Right hindlimb (tissue), 1 donor: Measurements from ENCODE around the gene INPP4B.
"Not testable (repeated sequence)": the region's sequence is repeated elsewhere in the genome, so short reads cannot be mapped to it uniquely, and the experiment has no call there.

ENCODE experiments used
- DNase-seq: peaks from one replicate; pipeline ENCODE4 v3.0.0-alpha.2; 2018

Gene INPP4B

DNA sequence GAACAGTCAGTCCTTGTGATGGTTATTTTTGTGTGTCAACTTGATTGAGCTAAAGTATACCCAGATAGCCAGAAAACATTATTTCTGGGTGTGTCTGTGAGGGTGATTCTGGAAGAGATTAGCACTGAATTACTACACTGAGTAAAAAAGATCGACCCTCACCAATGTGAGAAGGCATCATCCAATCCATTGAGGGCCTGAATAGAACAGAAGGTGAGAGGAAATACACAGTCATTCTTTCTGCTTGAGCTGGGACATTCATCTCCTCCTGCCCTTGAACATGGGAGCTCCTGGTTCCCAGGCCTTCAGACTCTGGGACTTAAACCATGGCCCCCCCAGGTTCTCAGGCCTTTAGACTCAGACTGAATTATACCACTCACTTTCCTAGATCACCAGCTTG is 22.3 kb downstream of the INPP4B start:
- no peak for DNase-seq

DNA sequence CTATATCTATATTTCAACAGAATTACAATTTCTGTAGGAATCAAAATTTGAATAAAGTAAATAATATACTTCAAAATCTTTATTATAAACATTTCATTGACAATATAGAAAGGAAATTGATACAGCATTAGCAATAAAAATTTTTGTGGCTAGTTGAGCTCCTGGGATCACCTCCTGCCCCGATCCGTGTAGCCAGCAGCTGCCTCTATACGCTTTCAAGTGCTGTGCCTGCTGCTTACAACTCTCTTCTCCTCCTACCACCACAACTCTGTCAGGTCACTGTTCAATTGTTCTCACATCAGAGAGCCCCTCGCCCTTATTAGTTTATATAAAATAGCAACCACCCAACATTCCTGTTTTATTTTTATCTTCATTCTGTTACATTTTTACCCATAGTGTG is 27.6 kb downstream of the INPP4B start:
- DNase-seq, result no peak

DNA sequence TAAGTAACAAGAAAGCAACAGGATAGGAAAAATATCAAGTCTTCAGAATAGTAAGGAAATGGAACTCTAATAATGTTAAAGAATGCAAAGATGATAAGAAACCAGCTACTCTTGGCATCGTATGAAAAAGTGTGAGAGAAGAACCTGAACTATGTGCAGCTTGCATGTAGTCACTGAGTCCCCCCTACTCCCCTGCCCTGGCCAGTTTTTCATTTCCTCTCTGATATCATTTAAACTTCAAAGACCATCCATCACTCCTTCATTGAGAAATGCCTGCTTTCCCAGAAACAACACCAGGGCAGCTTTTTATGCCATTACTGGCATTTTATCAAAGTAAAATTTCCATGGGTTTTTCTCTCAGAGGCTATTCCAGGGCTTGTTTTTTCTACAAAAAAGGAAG is 28.1 kb downstream of the INPP4B start:
- DNase-seq, result no peak

DNA sequence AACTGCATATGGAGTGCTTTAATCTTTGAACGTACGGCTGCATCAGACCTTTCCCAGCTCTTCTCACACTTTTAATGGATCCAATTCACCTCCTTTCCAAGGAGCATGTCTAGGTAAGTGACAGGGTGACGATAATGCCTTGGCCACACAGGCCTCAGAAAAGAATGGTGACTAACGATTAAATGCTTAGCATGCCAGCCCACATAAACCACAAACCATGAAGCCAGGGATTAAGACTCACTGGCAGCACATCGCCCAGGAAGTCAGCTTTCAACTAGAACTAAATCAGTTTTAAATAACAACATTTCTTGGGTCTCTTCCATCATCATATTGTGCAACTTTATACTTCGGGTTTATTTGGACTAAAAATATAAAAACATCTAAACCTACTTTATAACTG is 28.7 kb downstream of the INPP4B start:
- peak; percentile 39 for DNase-seq

DNA sequence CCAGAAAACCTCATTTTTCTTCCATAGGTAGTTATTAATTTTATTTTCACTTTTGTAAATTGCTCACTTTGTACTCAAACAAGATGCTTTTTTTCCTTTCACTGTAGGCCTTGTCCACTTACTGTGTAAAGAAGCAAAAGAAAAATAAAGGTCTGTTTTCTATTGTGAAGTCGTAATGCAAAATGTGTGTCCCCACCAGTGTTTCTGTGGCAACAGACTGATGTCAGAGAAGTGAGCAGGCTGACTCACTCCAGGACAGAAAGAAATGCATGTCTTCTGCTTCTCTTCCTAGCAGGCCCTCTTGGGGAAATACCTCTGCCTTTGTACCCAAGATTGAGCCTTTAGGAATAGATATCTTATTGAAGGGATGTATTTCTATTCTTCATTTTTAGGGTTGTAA is 30.3 kb downstream of the INPP4B start:
- DNase-seq, result no peak

DNA sequence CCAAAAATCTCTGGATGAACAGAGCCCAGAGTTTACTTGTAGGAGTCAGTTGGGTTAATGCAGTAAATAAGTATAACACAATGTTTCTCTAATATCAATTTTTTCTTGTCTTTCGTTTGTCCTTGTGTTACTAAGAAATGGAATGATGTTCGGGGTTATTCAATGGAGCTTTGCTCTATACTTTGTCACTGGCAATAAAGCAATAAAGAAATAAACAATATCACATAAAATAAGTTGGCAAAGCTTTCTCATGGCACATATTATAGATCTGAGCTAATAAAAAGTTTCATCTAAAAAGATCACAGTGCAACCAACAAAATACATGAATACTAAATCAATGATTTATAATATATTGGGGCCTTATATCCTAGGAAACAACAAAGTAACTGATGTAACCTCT is 32.7 kb downstream of the INPP4B start:
- DNase-seq, result no peak

DNA sequence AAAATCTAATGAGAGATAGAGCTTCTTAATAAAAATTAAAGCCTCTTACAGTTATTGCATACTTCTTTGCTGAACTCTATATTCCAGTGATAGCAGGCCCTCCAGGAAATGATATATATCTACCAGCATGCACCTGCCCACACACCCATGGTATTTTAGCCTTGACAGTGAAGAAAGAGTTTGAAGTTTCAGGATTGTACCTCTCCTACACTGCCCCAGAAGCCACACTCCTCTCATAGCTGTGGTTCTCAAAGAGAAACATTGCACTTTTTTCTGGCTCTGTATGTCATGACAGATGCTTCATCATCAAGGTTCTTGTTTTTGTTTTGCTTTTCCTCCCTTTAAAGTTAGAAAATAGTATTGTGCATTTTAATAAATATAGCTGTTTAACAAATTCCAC is 34.0 kb downstream of the INPP4B start:
- no peak for DNase-seq

DNA sequence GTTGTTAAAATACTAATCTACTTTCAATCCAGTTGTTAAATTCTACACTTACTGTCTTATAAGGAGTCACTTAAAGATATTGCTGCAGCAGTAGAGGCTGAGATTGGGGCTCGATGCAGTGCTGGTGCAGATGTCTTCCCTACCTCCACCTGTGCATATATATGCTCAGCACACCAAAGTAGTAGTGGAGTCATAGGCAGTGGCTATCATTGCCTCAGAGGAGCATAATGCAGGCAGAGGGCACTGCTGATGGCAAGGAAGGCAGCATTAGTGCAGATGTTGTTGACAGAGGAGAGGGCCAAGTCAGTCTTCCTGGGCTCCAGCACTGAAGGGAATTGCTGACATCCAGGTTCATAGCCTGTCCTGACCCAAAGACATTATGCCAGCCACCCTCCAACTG is 35.1 kb downstream of the INPP4B start:
- DNase-seq, result no peak

DNA sequence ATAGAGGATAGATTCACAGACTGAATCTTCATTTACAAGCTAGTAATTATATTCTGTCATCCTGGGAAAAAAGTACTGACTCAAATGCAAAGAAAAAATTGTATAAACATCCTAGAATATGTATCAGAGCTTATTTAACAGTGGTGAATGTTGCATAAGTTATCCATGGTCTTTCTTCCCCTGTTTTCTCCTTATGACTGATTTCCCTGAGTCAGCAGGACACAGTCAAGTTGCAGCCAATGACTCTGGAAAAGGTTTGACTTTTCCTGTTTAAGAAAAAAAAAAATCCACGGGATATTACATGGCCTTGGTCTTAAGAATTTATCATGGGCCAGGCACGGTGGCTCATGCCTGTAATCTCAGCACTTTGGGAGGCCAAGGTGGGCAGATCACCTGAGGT is 36.5 kb downstream of the INPP4B start:
- DNase-seq, result no peak

DNA sequence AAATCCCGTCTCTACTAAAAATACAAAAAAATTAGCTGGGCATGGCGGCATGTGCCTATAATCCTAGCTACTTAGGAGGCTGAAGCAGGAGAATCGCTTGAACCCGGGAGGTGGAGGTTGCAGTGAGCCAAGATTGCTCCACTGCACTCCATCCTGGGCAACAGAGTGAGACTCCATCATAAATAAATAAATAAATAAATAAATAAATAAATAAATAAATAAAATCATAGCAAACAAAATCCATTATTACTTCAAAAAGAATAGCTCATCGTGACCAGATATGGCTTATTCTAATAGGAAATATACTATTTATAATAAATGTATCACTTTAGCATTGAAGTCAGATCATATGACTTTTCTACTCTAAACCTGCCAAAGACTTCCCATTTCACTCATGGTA is 42.2 kb downstream of the INPP4B start:
- DNase-seq, result not testable (repeated sequence)

DNA sequence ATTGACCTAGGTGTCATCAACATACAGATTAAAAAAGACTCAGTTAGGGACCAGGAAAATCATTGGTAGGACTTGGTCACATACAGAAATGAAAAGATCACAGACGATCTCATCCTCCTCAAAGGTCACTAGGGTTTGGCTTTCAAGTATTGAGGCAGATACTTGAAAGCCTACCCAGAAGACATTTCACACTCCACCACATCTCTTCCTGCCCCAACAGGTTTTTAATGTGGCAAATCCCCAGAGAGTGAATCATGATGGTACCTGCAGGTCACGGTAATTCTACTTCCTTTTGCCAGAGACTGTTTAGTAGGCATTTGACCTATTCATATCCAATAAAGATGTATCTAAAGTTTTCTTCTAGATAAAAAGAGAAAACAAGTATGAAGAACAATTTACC is 44.1 kb downstream of the INPP4B start:
- no peak for DNase-seq

DNA sequence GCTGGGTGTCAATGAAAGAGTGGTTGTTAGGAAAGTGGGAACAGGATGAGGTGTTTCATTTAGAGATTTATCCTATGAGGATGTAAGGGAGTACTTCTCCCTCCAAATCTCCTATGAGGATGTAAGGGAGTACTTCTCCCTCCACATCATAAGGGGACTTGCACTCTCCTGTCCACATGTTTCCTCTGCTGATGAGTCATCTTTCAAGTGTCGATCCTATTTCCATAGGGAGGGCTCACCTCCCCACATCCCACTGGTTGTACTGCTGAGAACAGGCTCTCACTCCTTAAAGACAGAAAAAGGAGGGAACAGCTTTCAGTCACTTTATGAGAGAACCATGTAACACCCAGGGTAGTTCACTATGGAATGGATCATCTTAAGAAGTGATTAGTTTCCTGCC is 65.0 kb downstream of the INPP4B start:
- no peak for DNase-seq

DNA sequence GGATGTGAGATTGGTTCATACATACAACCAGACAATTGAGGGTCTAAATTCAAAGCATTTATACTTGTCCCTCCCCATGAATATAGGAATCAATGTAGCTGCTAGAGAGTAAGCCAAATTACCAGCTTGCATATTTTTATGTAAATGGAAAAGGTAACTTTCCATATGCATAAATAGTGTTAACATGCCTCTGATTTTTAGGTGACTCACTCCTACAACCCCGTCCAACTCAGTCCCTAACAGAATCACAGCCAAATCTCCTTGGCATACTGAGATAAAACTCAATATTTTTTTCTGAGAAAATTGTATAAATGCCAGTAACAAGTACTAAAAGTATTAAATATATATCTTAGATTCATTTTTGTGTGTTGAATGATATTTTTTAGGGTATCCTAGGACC is 67.2 kb downstream of the INPP4B start:
- DNase-seq, result no peak

DNA sequence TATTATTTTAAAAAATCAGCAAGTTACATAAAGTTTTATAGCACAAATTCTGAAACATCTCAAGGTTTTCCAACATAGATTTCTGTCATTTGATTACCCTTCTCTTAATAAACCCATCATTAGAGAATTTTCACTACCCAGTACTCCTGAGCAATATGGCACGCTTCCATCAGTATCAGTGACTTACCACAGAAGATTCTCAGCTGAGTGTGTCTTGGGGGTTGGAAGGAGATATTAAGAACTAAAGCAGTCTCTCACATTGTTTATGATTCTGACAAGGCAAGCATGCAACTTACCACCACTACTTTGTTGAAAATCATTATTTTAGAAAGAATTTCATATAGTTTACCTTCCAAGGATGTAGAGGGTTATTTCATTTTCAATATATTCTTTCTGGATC is 67.7 kb downstream of the INPP4B start:
- DNase-seq, result no peak

DNA sequence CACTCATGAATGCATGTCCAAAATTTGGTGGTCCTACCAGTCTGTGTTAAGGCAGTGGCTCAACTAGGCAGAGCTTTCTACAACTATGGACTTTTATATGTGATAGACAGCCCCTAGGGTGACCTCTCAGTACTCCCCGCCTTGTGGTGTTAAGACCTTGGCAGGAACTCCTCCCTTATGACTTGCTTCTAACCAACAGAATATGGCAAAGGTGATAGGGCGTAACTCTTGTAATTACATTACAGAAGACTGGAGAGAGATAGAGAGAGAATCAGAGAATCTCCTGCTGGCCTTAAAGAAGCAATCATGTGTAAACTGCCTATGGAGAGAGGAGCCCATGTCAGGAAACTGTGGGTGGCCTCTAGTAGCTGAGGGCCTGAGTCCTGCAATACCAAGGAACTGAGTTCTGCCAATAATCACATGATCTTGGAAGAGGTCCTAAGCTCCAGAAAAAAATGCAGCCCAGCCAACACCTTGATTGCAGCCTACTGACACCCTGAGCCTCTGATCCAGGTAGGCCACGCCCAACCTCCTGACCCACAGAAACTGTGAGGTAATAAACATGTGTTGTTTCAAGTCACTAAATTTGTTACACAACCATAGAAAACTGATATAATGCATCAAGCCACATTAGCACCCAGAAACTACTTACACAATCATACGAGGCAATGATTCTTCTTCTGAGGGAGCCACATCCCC is 68.9 kb downstream of the INPP4B start:
- DNase-seq, result no peak

DNA sequence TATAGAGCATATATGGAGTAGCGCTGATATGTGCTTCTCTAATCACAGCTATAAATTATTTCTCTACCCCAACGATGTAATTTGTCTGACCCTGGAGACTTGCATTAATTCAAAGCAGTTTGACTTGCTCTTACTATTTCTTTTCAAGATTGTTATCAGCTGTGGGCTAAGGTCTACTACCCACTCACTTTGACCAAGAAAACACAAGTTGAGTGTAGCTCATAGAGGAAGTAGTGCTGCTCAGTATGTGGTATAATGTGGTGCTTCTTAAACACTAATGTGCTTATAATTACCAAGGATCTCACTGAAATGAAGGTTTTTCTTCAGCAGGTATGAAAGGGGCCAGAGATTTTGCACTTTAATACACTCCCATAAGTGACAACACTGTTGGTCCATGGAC is 70.1 kb downstream of the INPP4B start:
- DNase-seq, result no peak

DNA sequence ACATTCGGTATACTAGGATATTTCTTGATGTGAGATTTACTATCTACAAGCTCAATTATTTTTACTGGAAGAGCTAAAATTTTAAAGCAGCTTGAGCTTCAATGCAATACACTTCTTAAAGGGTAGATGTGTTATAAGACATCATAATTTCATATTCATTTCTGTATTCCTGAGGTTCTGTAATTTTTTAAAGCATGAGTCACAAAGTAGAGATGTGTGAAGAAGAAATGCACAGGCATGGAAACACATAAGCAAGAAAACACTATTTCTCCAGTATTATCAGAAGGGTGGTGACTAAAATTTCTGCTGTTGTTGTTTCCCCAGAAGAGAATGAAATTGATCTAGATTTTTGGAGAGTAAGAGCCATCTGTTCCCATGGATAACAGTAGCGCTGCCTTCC is 72.6 kb downstream of the INPP4B start:
- no peak for DNase-seq

DNA sequence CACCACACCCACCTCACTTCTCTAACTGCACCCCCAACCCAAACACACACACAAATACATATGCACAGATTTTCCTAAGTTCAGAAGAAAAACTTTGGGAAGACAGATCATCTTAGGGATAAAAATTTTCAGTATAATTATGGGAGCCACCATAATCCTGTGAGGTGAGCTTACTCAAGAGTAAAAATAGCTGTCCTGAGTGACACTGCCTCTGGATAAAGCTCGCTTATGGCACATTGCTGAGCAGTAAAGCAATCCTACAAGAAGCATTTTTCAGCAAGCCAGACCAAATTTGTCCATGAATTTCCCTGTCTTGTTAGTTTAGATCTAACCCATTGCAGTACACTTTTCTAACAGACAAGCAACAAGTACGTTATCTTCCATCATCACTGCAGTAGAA is 83.8 kb downstream of the INPP4B start:
- DNase-seq, result no peak

DNA sequence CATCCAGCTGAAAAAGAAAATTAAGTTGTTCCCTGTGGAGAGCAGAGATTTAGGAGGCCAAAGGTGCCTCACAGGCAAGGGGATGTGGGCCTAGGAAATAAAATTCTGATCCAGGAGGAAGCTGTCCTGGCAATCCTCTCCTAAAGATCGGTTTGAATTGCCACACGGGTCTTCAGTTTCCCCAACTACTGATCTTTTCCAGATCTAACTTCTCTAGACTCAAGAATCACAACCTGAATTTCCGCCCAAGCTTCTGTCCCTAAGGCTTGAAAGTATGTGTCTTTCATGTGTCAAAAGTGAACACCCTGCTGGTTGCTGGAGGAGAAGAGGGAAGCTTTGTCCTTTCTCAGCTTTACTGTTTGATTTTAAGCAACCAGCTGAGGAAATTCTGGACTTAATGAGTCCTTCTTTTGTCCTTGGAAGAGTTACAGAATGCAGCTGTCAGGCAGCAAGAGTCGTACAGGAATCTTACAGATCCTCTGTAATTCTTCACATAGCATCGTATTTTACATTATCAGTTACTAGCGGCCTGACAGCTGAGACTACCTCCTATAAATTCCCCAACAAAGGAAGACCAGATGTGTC is 93.8 kb downstream of the INPP4B start:
- peak; percentile 38 for DNase-seq

DNA sequence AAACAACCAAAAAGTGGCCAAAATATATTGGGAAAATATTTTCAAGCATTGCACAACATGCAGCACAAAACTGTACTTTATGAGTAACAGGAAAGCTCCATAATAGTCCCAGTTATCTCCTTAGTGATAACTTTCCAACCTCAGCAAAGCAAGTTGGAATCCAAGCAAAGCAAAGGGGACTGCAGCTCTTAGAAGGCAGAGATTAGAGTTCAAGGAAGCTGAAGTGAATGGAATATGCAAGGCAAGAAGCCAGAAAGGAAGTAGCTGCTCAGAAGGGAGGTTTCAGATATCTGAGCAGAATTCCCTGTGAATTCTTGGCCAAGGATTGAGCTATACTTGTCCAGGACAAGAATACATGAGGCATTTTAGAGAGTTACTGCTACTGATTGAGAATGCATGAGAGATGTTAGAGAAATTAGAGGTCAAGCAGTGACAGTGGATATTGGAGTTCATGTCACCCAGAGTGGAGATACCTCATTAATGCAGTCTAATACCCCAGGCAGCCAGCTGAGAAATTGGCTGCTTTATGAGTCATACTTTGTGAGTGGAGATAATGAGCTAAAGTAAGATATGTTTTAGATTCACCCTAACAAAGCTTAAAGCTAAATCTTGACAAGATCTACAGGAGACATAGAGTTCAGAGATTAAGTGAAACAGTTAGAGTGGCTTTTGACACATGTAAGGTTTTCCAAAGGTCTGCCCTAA is 102.8 kb downstream of the INPP4B start:
- DNase-seq, result no peak

DNA sequence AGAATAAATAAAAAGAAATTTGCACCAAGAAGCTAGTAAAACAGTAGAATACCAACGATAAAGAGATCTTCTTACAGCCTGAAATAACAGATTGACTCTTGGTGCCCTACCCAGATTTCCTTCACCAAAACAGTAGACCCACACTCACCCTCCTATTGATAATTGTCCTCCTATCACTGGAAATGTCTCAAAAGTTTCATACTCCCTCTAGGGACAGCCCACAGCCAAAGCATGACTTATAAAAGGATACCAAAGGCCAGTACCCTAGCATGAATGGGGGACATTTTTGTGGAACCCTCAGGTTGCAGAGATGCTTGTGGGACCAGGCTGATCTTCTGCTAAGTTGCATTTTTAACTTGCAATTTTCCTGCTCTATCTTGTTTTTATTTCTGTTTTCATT is 104.1 kb downstream of the INPP4B start:
- DNase-seq, result no peak

DNA sequence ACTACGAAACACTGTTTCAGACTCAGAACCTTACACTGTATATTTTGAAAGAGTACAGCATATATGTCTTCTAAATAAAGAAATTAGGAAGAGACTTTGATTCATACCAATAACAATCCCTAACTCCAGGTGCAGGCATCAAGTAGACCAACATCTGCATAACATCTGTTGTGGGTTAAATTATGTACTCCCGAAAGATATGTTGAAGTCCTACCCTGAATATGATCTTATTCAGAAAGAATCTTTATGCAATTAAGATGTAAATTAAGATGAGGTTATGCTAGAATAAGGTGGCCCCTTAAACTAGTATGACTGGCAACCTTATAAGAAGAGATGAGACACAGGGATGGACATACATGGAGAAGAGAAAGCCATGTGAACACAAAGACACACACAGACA is 117.9 kb downstream of the INPP4B start:
- no peak for DNase-seq

DNA sequence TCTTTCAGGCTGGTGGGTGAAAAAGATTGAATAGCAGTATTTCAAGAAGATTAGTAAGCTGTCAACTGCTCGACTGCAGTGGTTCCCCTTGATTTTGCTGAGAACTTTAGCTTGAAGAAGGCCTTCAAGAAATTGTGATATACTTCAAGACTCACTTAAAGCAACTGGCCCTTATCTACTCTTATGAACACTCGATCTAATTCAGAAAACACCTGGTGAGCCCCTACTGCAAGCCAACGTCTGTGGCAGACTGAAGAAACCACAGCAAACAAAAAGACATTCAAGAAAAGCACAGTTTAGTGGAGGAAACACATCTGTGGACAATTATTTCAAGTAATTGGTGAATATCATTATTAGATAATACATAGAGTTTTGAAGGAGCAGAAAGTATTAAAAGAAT is 119.0 kb downstream of the INPP4B start:
- DNase-seq, result no peak

DNA sequence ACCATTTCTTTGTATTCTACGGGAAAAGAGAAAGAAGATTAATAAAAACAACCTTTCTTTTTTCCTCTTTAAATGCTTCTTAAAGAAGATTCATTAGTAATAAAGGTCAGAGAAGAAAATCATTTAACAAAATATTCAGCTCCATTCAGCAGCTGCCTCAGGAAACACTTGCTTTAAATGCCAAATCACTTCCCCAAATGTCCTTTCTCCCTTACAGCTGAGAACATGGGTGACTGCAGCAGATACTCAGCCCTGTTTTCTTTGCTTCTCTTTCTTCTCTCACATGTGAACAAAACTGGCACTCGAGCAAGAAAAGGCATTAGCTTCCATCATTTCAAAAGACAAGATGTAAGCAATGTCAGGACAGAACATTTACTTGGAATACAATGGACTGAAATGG is 120.2 kb downstream of the INPP4B start:
- DNase-seq, result no peak

DNA sequence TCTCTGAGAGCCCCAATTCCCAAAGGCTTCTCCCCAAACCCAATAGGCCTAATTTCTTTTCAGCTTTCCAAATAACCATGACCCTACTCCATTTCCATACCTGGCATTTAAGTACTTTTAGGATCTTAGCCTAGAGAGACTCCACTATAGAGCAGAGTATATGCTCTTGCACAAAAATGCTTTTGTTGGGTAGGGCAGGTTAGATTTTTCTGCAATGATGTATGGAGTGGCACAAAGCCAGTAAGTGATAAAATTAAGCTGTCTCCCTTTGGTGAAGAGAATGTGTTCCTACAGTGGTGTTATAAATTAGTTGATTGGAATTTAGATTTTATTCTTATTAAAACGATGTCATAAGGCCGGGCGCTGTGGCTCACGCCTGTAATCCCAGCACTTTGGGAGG is 124.9 kb downstream of the INPP4B start:
- no peak for DNase-seq
